Hematopoietic multipotent progenitor cell treated with erythropoietin and hydrocortisone succinate and interleukin-3 and kit ligand, for 4 days (in vitro differentiated cells): ENCODE results near the gene CCDC30.
A peak's percentile ranks its signal among the peaks of the same experiment; 100 is the strongest.
"Not testable (repeated sequence)": the region's sequence is repeated elsewhere in the genome, so short reads cannot be mapped to it uniquely, and the experiment has no call there.

Experiments
- DNase-seq: peaks from one replicate; pipeline ENCODE4 v3.0.0-alpha.2; 2015

Gene CCDC30

GRCh38 chr1:42660907-42661500 lies 197.9 kb downstream of the CCDC30 start:
- DNase-seq, result no peak

GRCh38 chr1:42669936-42670335 lies 206.8 kb downstream of the CCDC30 start:
- no peak for DNase-seq

- DNase-seq, result no peak
Measured at GRCh38 chr1:42670425-42670824, 207.3 kb downstream of the CCDC30 start.

- DNase-seq, result peak; percentile 10
Measured at GRCh38 chr1:42674214-42674613, 211.1 kb downstream of the CCDC30 start.

- DNase-seq, result no peak
Measured at GRCh38 chr1:42674682-42675081, 211.6 kb downstream of the CCDC30 start.

GRCh38 chr1:42675467-42675866 lies 212.4 kb downstream of the CCDC30 start:
- DNase-seq, result no peak

- no peak for DNase-seq
Measured at GRCh38 chr1:42676534-42677087, 213.5 kb downstream of the CCDC30 start.

GRCh38 chr1:42679364-42679983 lies 216.4 kb downstream of the CCDC30 start:
- DNase-seq, result no peak

GRCh38 chr1:42680055-42680454 lies 217.0 kb downstream of the CCDC30 start:
- peak; percentile 29 for DNase-seq

- DNase-seq, result peak; percentile 73
Measured at GRCh38 chr1:42680921-42681683, 218.0 kb downstream of the CCDC30 start.

- DNase-seq, result peak; percentile 99
Measured at GRCh38 chr1:42681741-42682483, 218.8 kb downstream of the CCDC30 start, which contains the start of gene YBX1. Gene YBX1, plus strand, starts transcription at chr1:42682418. Its CDS starts 148 bp downstream, at chr1:42682566.

- DNase-seq, result not testable (repeated sequence)
Measured at GRCh38 chr1:42682484-42682738, 219.3 kb downstream of the CCDC30 start.

- DNase-seq, result peak; percentile 93
Measured at GRCh38 chr1:42682739-42683531, 219.8 kb downstream of the CCDC30 start.

GRCh38 chr1:42684139-42684538 lies 221.1 kb downstream of the CCDC30 start:
- DNase-seq, result peak; percentile 59

- DNase-seq, result peak; percentile 71
Measured at GRCh38 chr1:42686418-42686817, 223.3 kb downstream of the CCDC30 start.

- DNase-seq, result no peak
Measured at GRCh38 chr1:42689912-42690311, 226.8 kb downstream of the CCDC30 start.

GRCh38 chr1:42690477-42691156 lies 227.5 kb downstream of the CCDC30 start:
- no peak for DNase-seq

- no peak for DNase-seq
Measured at GRCh38 chr1:42691157-42691498, 228.0 kb downstream of the CCDC30 start.

- no peak for DNase-seq
Measured at GRCh38 chr1:42692461-42692860, 229.4 kb downstream of the CCDC30 start.

- no peak for DNase-seq
Measured at GRCh38 chr1:42692911-42693310, 229.8 kb downstream of the CCDC30 start.

GRCh38 chr1:42698081-42698813 lies 235.2 kb downstream of the CCDC30 start:
- no peak for DNase-seq
